Fibroblast of lung (primary cell): ENCODE results near the gene RNF123. TPM values are rescaled to one million over a fixed set of nuclear protein-coding genes. Genes with fewer than 3 reads are reported as not detected.

Experiments used
- DNase-seq, 2 donors: peaks; one replicate each; pipeline versions ENCODE4 v3.0.0 to v3.0.0-alpha.2; 2010; ENCODE audit warnings: low read depth in 2 of 2
- H2AFZ ChIP-seq: 2 replicates; pipeline ENCODE4 v1.5.1; 2012; ENCODE audit warnings: low read length, control low read depth, inconsistent platforms
- H3K27ac ChIP-seq: 2 replicates; pipeline ENCODE4 v1.5.1; 2011; ENCODE audit warnings: low read length, control low read depth; ENCODE audit not compliant: insufficient read depth
- H3K27me3 ChIP-seq: 2 replicates; pipeline ENCODE4 v1.5.1; 2011; ENCODE audit warnings: mild to moderate bottlenecking, low read length; ENCODE audit not compliant: control insufficient read depth, insufficient read depth
- H3K36me3 ChIP-seq: 2 replicates; pipeline ENCODE4 v1.5.1; 2011; ENCODE audit warnings: low read length; ENCODE audit not compliant: control insufficient read depth, insufficient read depth
- H3K4me1 ChIP-seq: 2 replicates; pipeline ENCODE4 v1.5.1; 2011; ENCODE audit warnings: low read length; ENCODE audit not compliant: control insufficient read depth, insufficient read depth; ENCODE audit errors: extremely low read depth
- H3K4me2 ChIP-seq: 2 replicates; pipeline ENCODE4 v1.5.1; 2011; ENCODE audit warnings: low read length, control low read depth; ENCODE audit not compliant: insufficient read depth; ENCODE audit errors: extremely low read depth
- H3K4me3 ChIP-seq, 4 experiments: fragments of 200-600 bp in 1 of 4; sonication (generic) in 1 of 4; replicated peaks in 1 of 4; 2 replicates each; pipeline ENCODE4 v1.5.1; 2011 to 2016; ENCODE audit warnings: low read length in 4 of 4, low read depth in 3 of 4, mild to moderate bottlenecking in 3 of 4, control low read depth in 2 of 4, inconsistent platforms in 1 of 4, mixed read lengths in 1 of 4; ENCODE audit not compliant: insufficient read depth in 1 of 4; ENCODE audit errors: control extremely low read depth in 1 of 4
- H3K79me2 ChIP-seq: 2 replicates; pipeline ENCODE4 v1.5.1; 2012; ENCODE audit warnings: mild to moderate bottlenecking, low read length, inconsistent platforms; ENCODE audit not compliant: control insufficient read depth, insufficient read depth
- H3K9ac ChIP-seq: 2 replicates; pipeline ENCODE4 v1.5.1; 2011; ENCODE audit warnings: mild to moderate bottlenecking, low read length, control low read depth; ENCODE audit not compliant: insufficient read depth
- H3K9me3 ChIP-seq: 2 replicates; pipeline ENCODE4 v1.5.1; 2012; ENCODE audit warnings: low read depth, low read length; ENCODE audit not compliant: control insufficient read depth, insufficient read depth
- H4K20me1 ChIP-seq: 2 replicates; pipeline ENCODE4 v1.5.1; 2011; ENCODE audit warnings: low read length; ENCODE audit not compliant: control insufficient read depth, insufficient read depth; ENCODE audit errors: extremely low read depth
- EZH2 ChIP-seq: IDR thresholded peaks from 2 replicates; pipeline ENCODE4 v1.5.1; 2012; ENCODE audit warnings: low read length, control low read depth, mild to moderate bottlenecking; ENCODE audit errors: missing control alignments
- polyA plus RNA-seq, 2 donors: library from polyadenylated mRNA; depleted of rRNA in 1 of 2; stranded (reverse) in 1 of 2; unstranded in 1 of 2; fragments of >200 nt; gene quantifications; 2 replicates each; pipeline ENCODE4 v1.2.1, GENCODE V29; 2011 to 2012; ENCODE audit warnings: missing spikeins in 1 of 2
- total RNA-seq: library from RNA; depleted of rRNA; stranded (reverse); fragments of >200 nt; gene quantifications from 2 replicates; pipeline ENCODE4 v1.2.1, GENCODE V29; 2014
- TF ChIP-seq, protein P1 (sequence below), 2 donors: IDR thresholded peaks in 1 of 2; conservative IDR thresholded peaks in 1 of 2; 1 replicate in 1 of 2; 2 replicates in 1 of 2; pipeline ENCODE4 v1.5.1; 2011 to 2012; ENCODE audit warnings: low read length in 2 of 2, control low read depth in 1 of 2, inconsistent platforms in 1 of 2, low read depth in 1 of 2, mild to moderate bottlenecking in 1 of 2

Gene RNF123
- total and polyA plus RNA-seq, 2 donors (not counting 1 experiment from before 2014, with no cell fraction given), result 16.5 to 27.1 TPM

DNA sequence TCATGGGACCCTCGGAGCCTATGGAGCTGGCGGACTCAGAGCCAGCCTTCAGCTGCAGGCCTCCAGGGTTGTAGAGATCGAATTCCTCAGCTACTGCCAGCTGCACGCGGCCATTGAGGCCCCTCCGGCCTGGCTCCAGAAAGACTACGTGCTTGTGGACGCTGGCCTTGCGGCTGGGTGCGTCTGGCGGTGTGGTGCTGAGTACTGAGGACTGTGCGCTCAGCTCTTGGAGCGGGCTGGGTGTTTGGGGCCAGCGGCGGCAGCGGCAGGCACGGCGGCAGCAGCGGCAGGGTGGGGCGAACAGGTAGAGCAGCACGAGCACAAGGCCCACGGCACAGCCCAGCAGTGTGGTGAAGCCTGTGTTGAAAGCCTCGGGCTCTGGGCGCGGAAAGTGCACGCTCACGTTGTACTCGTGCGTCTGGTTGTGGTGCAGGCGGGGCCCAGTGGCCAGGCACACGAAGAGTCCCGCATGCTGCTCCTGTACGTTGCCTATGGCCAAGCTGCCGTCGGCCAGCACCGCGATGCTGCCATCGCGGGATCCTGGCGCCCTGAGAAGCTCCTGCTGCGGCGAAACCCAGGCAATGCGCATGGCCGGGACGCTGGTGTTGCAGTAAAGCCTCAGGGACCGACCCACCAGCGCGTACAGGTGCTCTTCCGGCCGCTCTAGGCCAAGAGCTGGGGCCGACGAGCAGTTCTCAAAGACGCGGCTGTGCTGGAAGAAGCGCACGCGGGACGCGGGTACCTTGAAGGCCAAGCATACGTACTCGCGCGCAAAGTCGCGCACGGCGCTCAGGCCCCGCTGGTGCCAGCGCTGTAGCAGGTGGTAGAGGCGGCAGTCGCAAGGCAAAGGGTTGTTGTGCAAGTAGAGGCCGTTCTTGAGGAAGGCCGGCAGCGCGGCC is 28.9 kb downstream of the RNF123 start:
- Histone ChIP-seq H3K79me2 (peaks cover 11% of the 10 kb centered on the region), H4K20me1 (no peaks in the 10 kb centered on the region), H2AFZ (no peak overlapping the region), H3K27me3 (no peaks in the 10 kb centered on the region), H3K9me3 (no peaks in the 10 kb centered on the region), H3K4me1 (peaks cover 8% of the 10 kb centered on the region), H3K36me3 (peaks cover 25% of the 10 kb centered on the region), H3K9ac (no peak overlapping the region), H3K4me2 (no peak overlapping the region), H3K27ac (no peak overlapping the region), H3K4me3 (no peak overlapping the region)
- no peak for DNase-seq
- no peak for TF ChIP-seq EZH2
- TF ChIP-seq, protein P1, sequence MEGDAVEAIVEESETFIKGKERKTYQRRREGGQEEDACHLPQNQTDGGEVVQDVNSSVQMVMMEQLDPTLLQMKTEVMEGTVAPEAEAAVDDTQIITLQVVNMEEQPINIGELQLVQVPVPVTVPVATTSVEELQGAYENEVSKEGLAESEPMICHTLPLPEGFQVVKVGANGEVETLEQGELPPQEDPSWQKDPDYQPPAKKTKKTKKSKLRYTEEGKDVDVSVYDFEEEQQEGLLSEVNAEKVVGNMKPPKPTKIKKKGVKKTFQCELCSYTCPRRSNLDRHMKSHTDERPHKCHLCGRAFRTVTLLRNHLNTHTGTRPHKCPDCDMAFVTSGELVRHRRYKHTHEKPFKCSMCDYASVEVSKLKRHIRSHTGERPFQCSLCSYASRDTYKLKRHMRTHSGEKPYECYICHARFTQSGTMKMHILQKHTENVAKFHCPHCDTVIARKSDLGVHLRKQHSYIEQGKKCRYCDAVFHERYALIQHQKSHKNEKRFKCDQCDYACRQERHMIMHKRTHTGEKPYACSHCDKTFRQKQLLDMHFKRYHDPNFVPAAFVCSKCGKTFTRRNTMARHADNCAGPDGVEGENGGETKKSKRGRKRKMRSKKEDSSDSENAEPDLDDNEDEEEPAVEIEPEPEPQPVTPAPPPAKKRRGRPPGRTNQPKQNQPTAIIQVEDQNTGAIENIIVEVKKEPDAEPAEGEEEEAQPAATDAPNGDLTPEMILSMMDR (conservative IDR thresholded peaks at IDR 0.05 in 1 of 2, IDR thresholded peaks at IDR 0.05 in 1 of 2; ENCODE audit: low read depth in 1 of 2, low read length in 2 of 2), result no peak

DNA sequence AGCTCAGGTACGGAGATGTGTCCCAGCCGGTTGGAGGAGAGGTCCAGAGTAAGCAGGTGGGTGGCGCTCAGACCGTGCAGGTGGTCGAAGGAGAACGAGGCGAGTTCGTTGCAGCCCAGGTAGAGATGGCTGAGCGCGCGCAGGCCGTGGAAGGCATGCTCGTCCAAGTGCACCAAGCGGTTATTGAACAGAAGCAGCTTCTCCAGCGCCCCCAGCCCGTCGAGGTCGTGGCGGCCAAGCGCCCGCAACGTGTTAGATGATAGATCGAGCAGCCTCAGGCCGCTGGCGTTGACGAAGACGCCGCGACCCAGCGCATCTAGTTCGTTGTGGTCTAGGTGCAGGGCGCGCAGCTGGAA is 29.5 kb downstream of the RNF123 start:
- peak overlapping the region; percentile 43 to 58 (median 48) for H3K4me3 ChIP-seq
- no peaks in the 10 kb centered on the region for H3K27me3 ChIP-seq
- no peak overlapping the region for H3K27ac ChIP-seq
- DNase-seq, result peak in 1 of 2 donors; percentile 16
- H2AFZ ChIP-seq, result no peak overlapping the region
- no peak overlapping the region for H3K9ac ChIP-seq
- H3K4me2 ChIP-seq, result peak overlapping the region; percentile 93
- TF ChIP-seq, protein P1 (conservative IDR thresholded peaks at IDR 0.05 in 1 of 2, IDR thresholded peaks at IDR 0.05 in 1 of 2; ENCODE audit: low read depth in 1 of 2, low read length in 2 of 2), result no peak
- TF ChIP-seq EZH2, result no peak
- H3K79me2 ChIP-seq, result peaks cover 16% of the 10 kb centered on the region
- H3K9me3 ChIP-seq, result no peaks in the 10 kb centered on the region
- H4K20me1 ChIP-seq, result no peaks in the 10 kb centered on the region
- peaks cover 8% of the 10 kb centered on the region for H3K4me1 ChIP-seq
- peaks cover 25% of the 10 kb centered on the region for H3K36me3 ChIP-seq

DNA sequence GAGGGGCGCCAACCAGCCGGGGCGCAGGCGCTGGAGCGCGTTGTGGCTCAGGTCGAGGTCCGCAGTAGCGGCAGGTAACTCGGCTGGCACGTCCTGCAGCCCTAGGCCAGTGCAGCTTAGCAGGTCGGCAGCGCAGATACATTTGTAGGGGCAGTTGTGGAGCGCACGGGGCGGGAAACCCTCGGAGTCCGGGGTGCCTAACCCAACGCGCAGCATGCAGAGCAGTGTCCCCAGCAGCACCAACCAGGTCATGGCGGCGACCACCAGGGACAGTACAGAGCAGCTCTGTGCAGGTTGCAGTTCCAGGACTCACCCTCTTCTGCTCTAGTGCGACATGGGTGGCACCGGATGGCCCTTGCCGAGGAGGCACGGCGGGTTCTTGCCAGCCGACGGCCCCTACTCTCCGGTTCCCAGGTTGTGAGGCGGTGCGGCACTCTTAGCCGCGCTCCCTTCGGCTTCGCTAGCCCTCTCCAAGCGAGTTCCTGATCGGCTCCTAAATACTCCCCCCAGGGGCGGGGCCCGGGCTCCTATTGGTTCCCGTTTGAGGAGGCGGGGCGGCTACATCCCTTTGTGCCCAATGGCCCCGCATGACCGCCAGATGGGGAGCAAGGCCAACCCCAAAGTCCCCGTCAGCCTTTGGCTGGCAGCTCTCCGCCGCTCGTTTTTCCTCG is 30.0 kb downstream of the RNF123 start, which contains the start of gene AMIGO3:
Gene AMIGO3 (minus strand): TSS at position 471 of the 671 bp plus-strand sequence. CDS start 219 bp downstream, at position 252.
- Histone ChIP-seq H3K4me2 (peak within 1 kb of the TSS; percentile 93), H3K4me3 (peak within 1 kb of the TSS; percentile 43 to 58 (median 48)), H3K27me3 (no peaks in the 10 kb centered on the region), H2AFZ (no peak within 1 kb of the TSS), H3K36me3 (peaks cover 25% of the 10 kb centered on the region), H3K27ac (no peak within 1 kb of the TSS), H3K79me2 (peaks cover 16% of the 10 kb centered on the region), H4K20me1 (no peaks in the 10 kb centered on the region), H3K4me1 (peaks cover 9% of the 10 kb centered on the region), H3K9me3 (no peaks in the 10 kb centered on the region), H3K9ac (no peak within 1 kb of the TSS)
- no peak for TF ChIP-seq EZH2
- TF ChIP-seq, protein P1 (conservative IDR thresholded peaks at IDR 0.05 in 1 of 2, IDR thresholded peaks at IDR 0.05 in 1 of 2; ENCODE audit: low read depth in 1 of 2, low read length in 2 of 2), result peak in 1 of 2 donors; percentile 53
- DNase-seq, result peak; percentile 90 to 91
